ENCODE results near the gene FHL2.

Gene FHL2

DNA sequence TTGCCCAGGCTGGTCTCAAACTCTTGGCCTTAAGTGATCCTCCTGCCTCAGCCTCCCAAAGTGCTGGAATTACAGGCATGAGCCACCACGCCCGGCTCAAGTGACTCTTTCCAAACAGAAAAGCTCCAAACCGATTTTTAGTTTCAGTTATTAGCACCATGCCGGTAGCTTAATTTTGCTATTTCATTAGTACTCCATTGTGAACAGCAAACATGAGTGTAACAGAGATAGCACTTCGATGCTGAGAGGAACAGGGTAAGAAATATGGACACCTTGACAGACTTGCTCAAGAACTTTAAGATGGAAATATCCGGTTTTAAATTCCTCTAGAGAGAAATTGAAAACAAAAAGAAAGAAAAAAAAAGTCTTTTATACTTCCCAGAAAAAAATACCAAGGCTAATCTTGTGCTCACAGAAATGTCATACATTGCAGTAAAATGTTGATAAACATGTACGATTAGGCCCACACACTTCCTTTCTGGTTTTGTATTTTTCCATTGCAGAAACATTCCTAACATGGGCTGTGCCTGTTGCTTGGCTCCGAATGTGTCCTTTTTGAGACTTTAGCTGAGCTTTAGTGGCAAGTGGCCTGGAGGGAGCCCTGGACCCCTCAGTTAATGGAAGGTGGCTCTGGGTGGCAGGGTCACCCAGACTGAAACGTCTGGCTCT lies 18.3 kb downstream of the FHL2 start:
- H3K36me3 ChIP-seq (ENCODE audit: control insufficient read depth, insufficient read depth, low read length), result no peaks in the 10 kb centered on the region
- DNase-seq (ENCODE audit: extremely low read depth, insufficient read length), result no peak
- H3K4me3 ChIP-seq (replicated peaks; ENCODE audit: low read depth, low read length), result no peak overlapping the region
- no peaks in the 10 kb centered on the region for H3K27me3 ChIP-seq (replicated peaks; ENCODE audit: control insufficient read depth, insufficient read depth, low read length)
- no peak for TF ChIP-seq CTCF (IDR thresholded peaks at IDR 0.05; ENCODE audit: insufficient read depth, low read length, poor library complexity, severe bottlenecking)

- Histone ChIP-seq H3K27me3 (replicated peaks; ENCODE audit: control insufficient read depth, insufficient read depth, low read length) (no peaks in the 10 kb centered on the region), H3K36me3 (ENCODE audit: control insufficient read depth, insufficient read depth, low read length) (no peaks in the 10 kb centered on the region), H3K4me3 (replicated peaks; ENCODE audit: low read depth, low read length) (no peak overlapping the region)
- no peak for TF ChIP-seq CTCF (IDR thresholded peaks at IDR 0.05; ENCODE audit: insufficient read depth, low read length, poor library complexity, severe bottlenecking)
- no peak for DNase-seq (ENCODE audit: extremely low read depth, insufficient read length)
These were observed 19.1 kb downstream of the FHL2 start for GRCh38 chr2:105379741-105380186.

GRCh38 chr2:105378921-105379383 lies 19.9 kb downstream of the FHL2 start:
- H3K4me3 ChIP-seq (replicated peaks; ENCODE audit: low read depth, low read length), result no peak overlapping the region
- no peak for TF ChIP-seq CTCF (IDR thresholded peaks at IDR 0.05; ENCODE audit: insufficient read depth, low read length, poor library complexity, severe bottlenecking)
- H3K36me3 ChIP-seq (ENCODE audit: control insufficient read depth, insufficient read depth, low read length), result no peaks in the 10 kb centered on the region
- DNase-seq (ENCODE audit: extremely low read depth, insufficient read length), result no peak
- no peaks in the 10 kb centered on the region for H3K27me3 ChIP-seq (replicated peaks; ENCODE audit: control insufficient read depth, insufficient read depth, low read length)

GRCh38 chr2:105378276-105378840 lies 20.5 kb downstream of the FHL2 start:
- H3K4me3 ChIP-seq (replicated peaks; ENCODE audit: low read depth, low read length), result no peak overlapping the region
- no peak for DNase-seq (ENCODE audit: extremely low read depth, insufficient read length)
- H3K27me3 ChIP-seq (replicated peaks; ENCODE audit: control insufficient read depth, insufficient read depth, low read length), result no peaks in the 10 kb centered on the region
- TF ChIP-seq CTCF (IDR thresholded peaks at IDR 0.05; ENCODE audit: insufficient read depth, low read length, poor library complexity, severe bottlenecking), result no peak
- H3K36me3 ChIP-seq (ENCODE audit: control insufficient read depth, insufficient read depth, low read length), result no peaks in the 10 kb centered on the region

DNA sequence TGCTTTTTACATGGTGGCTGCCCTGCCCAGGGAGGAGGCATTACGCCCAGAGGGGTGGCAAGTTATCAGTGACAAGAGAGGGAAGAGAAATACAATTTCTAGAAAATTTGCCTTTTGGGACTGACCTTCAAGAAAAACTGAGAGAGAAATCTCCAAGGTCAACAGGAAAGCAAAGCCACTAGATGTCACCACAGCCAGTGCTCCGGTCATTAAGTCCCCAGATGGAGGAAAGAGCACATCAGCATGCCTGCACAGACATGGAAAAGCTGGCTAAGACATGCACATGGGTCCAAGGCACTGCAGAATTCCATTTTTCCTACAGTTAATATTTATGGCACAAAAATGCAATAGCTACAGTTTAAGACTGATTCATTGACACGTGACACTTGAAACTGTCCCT lies 21.0 kb downstream of the FHL2 start:
- H3K27me3 ChIP-seq (replicated peaks; ENCODE audit: control insufficient read depth, insufficient read depth, low read length), result no peaks in the 10 kb centered on the region
- DNase-seq (ENCODE audit: extremely low read depth, insufficient read length), result no peak
- H3K36me3 ChIP-seq (ENCODE audit: control insufficient read depth, insufficient read depth, low read length), result no peaks in the 10 kb centered on the region
- TF ChIP-seq CTCF (IDR thresholded peaks at IDR 0.05; ENCODE audit: insufficient read depth, low read length, poor library complexity, severe bottlenecking), result no peak
- H3K4me3 ChIP-seq (replicated peaks; ENCODE audit: low read depth, low read length), result no peak overlapping the region
